H1 (cell line): ENCODE measurements around the gene SLC13A3. TPM values are rescaled to one million over a fixed set of nuclear protein-coding genes. Genes with fewer than 3 reads are reported as not detected.

Experiments
- CTCF ChIA-PET: fragments of 300-600 bp; sonication (Branson Sonifier 250); formaldehyde crosslinking; loops from one replicate; lab custom pipeline; 2021; ENCODE audit not compliant: partially characterized antibody; lab: Charles Lee
- POLR2A ChIA-PET: fragments of 300-600 bp; sonication (Branson Sonifier 250); formaldehyde crosslinking; loops from one replicate; lab custom pipeline; 2021; ENCODE audit warnings: inconsistent platforms; ENCODE audit not compliant: partially characterized antibody; lab: Charles Lee
- DNase-seq, 2 experiments: peaks; one replicate each; pipeline versions ENCODE4 v3.0.0 to v3.0.0-alpha.2; 2010 to 2022; ENCODE audit warnings: low spot score in 2 of 2, low read depth in 1 of 2, mixed read lengths in 1 of 2
- FAIRE-seq: peaks from 2 replicates; lab custom pipeline; 2011; peaks lifted over from hg19 to GRCh38; lab: Jason Lieb, UNC
- H2AFZ ChIP-seq: 2 replicates; pipeline ENCODE4 v1.8.1; 2012; ENCODE audit warnings: low read length, inconsistent platforms
- H2AK5ac ChIP-seq: 2 replicates; pipeline ENCODE4 v1.6.1; 2013; ENCODE audit warnings: low read depth, low read length
- H2BK120ac ChIP-seq: replicated peaks from 2 replicates; pipeline ENCODE3; 2013; ENCODE audit warnings: low read depth, low read length, inconsistent platforms
- H2BK12ac ChIP-seq: 2 replicates; pipeline ENCODE4 v1.6.1; 2013; ENCODE audit warnings: low read depth, low read length
- H2BK15ac ChIP-seq: 2 replicates; pipeline ENCODE4 v1.6.1; 2013; ENCODE audit warnings: low read length
- H2BK20ac ChIP-seq: 2 replicates; pipeline ENCODE4 v1.6.1; 2013; ENCODE audit warnings: low read length
- H2BK5ac ChIP-seq: 2 replicates; pipeline ENCODE4 v1.6.1; 2013; ENCODE audit warnings: low read depth, low read length
- H3K14ac ChIP-seq: 2 replicates; pipeline ENCODE4 v1.6.1; 2013; ENCODE audit warnings: inconsistent platforms; ENCODE audit not compliant: insufficient read length
- H3K18ac ChIP-seq: 2 replicates; pipeline ENCODE4 v1.6.1; 2013; ENCODE audit warnings: low read length; ENCODE audit errors: extremely low read depth
- H3K23ac ChIP-seq: 2 replicates; pipeline ENCODE4 v1.6.1; 2013; ENCODE audit warnings: inconsistent platforms; ENCODE audit not compliant: insufficient read length
- H3K23me2 ChIP-seq: 2 replicates; pipeline ENCODE4 v1.6.1; 2013; ENCODE audit warnings: low read depth, low read length
- H3K27ac ChIP-seq: 2 replicates; pipeline ENCODE4 v1.6.1; 2011; ENCODE audit warnings: low read depth, low read length, inconsistent platforms
- H3K27me3 ChIP-seq, 4 experiments: replicated peaks in 1 of 4; 1 replicate in 1 of 4; 2 replicates in 3 of 4; pipeline versions ENCODE4 v1.6.1 to v1.8.1; 2011 to 2013; ENCODE audit warnings: low read length in 3 of 4, mild to moderate bottlenecking in 3 of 4, inconsistent platforms in 2 of 4, mixed read lengths in 2 of 4, moderate library complexity in 1 of 4; ENCODE audit not compliant: control insufficient read depth in 3 of 4, insufficient read depth in 3 of 4; ENCODE audit errors: extremely low read depth in 1 of 4
- H3K36me3 ChIP-seq, 4 experiments: 2 replicates each; pipeline versions ENCODE4 v1.6.1 to v1.8.1; 2011 to 2013; ENCODE audit warnings: mild to moderate bottlenecking in 4 of 4, low read length in 3 of 4, moderate library complexity in 2 of 4, control low read depth in 1 of 4, inconsistent platforms in 1 of 4; ENCODE audit not compliant: insufficient read depth in 4 of 4, control insufficient read depth in 2 of 4
- H3K4ac ChIP-seq: replicated peaks from 2 replicates; pipeline ENCODE3; 2013; ENCODE audit warnings: low read length, low read depth, mixed read lengths, inconsistent platforms; ENCODE audit not compliant: insufficient read length
- H3K4me1 ChIP-seq, 4 experiments: replicated peaks in 1 of 4; 1 replicate in 1 of 4; 2 replicates in 3 of 4; pipeline versions ENCODE4 v1.6.1 to v1.8.1; 2011 to 2013; ENCODE audit warnings: low read length in 3 of 4, inconsistent platforms in 2 of 4, mixed read lengths in 1 of 4; ENCODE audit not compliant: insufficient read depth in 4 of 4, control insufficient read depth in 3 of 4
- H3K4me2 ChIP-seq, 2 experiments: 2 replicates each; pipeline versions ENCODE4 v1.6.1 to v1.8.1; 2011 to 2013; ENCODE audit warnings: low read depth in 2 of 2, low read length in 2 of 2, control low read depth in 1 of 2, inconsistent platforms in 1 of 2, mild to moderate bottlenecking in 1 of 2; ENCODE audit not compliant: insufficient read depth in 1 of 2
- H3K4me3 ChIP-seq, 4 experiments: fragments of 200-600, 300-600 bp in 1 of 4; sonication (generic), shearing (Covaris generic), sonication (Bioruptor Twin) in 1 of 4; 2 replicates each; pipeline versions ENCODE4 v1.5.1 to v1.8.1; 2011 to 2016; ENCODE audit warnings: low read length in 4 of 4, low read depth in 3 of 4, control low read depth in 2 of 4, inconsistent platforms in 2 of 4, mild to moderate bottlenecking in 2 of 4, mixed read lengths in 1 of 4, moderate library complexity in 1 of 4; ENCODE audit not compliant: insufficient read depth in 2 of 4; ENCODE audit errors: extremely low read depth in 1 of 4
- H3K56ac ChIP-seq: replicated peaks from 2 replicates; pipeline ENCODE3; 2013; ENCODE audit warnings: low read depth, mild to moderate bottlenecking, mixed read lengths, low read length, inconsistent platforms; ENCODE audit not compliant: insufficient read length
- H3K79me1 ChIP-seq: 2 replicates; pipeline ENCODE4 v1.6.1; 2013; ENCODE audit warnings: low read depth, low read length, control low read depth
- H3K79me2 ChIP-seq, 2 experiments: 2 replicates each; pipeline versions ENCODE4 v1.6.1 to v1.8.1; 2012 to 2013; ENCODE audit warnings: low read length in 2 of 2, mild to moderate bottlenecking in 2 of 2, inconsistent platforms in 1 of 2; ENCODE audit not compliant: insufficient read depth in 2 of 2, control insufficient read depth in 1 of 2
- H3K9ac ChIP-seq, 4 experiments: replicated peaks in 1 of 4; 1 replicate in 1 of 4; 2 replicates in 3 of 4; pipeline versions ENCODE4 v1.6.1 to v1.8.1; 2011 to 2013; ENCODE audit warnings: low read depth in 3 of 4, low read length in 3 of 4, control low read depth in 2 of 4, mild to moderate bottlenecking in 2 of 4, moderate library complexity in 2 of 4, inconsistent platforms in 1 of 4; ENCODE audit errors: extremely low read depth in 1 of 4
- H3K9me3 ChIP-seq, 2 experiments: 2 replicates each; pipeline versions ENCODE4 v1.6.1 to v1.8.1; 2012 to 2013; ENCODE audit warnings: mild to moderate bottlenecking in 2 of 2, moderate library complexity in 2 of 2, control low read depth in 1 of 2, inconsistent platforms in 1 of 2, low read depth in 1 of 2, low read length in 1 of 2, mixed read lengths in 1 of 2; ENCODE audit not compliant: insufficient read depth in 2 of 2
- H4K20me1 ChIP-seq, 2 experiments: replicated peaks in 1 of 2; 2 replicates each; pipeline versions ENCODE3 to v1.8.1; 2011 to 2013; ENCODE audit warnings: inconsistent platforms in 2 of 2, low read length in 2 of 2, mild to moderate bottlenecking in 1 of 2; ENCODE audit not compliant: insufficient read depth in 2 of 2, control insufficient read depth in 1 of 2
- H4K5ac ChIP-seq: 2 replicates; pipeline ENCODE4 v1.6.1; 2013; ENCODE audit warnings: low read length, low read depth, mixed read lengths, inconsistent platforms; ENCODE audit not compliant: insufficient read length
- H4K8ac ChIP-seq: 2 replicates; pipeline ENCODE4 v1.8.0; 2013; ENCODE audit warnings: mild to moderate bottlenecking, moderate library complexity, low read length, inconsistent platforms; ENCODE audit not compliant: insufficient read depth; ENCODE audit errors: extremely low read depth
- H4K91ac ChIP-seq: replicated peaks from 2 replicates; pipeline ENCODE3; 2013; ENCODE audit warnings: low read length, mixed read lengths, inconsistent platforms; ENCODE audit not compliant: insufficient read length
- ATF3 ChIP-seq: IDR thresholded peaks from 2 replicates; pipeline ENCODE4 v1.6.1; 2011; ENCODE audit warnings: low read depth, mild to moderate bottlenecking, low read length; ENCODE audit not compliant: insufficient read depth
- BRCA1 ChIP-seq: IDR thresholded peaks from 2 replicates; pipeline ENCODE4 v1.6.1; 2012; ENCODE audit warnings: low read depth, low read length, improper control_type of control experiment
- CEBPB ChIP-seq: IDR thresholded peaks from 2 replicates; pipeline ENCODE4 v1.6.1; 2012; ENCODE audit warnings: low read depth, low read length
- HDAC2 ChIP-seq, 2 experiments: fragments of 300-600 bp in 1 of 2; sonication (generic) in 1 of 2; IDR thresholded peaks; 2 replicates each; pipeline ENCODE4 v1.6.1; 2011 to 2012; ENCODE audit warnings: low read depth in 2 of 2, low read length in 2 of 2, mild to moderate bottlenecking in 2 of 2, moderate library complexity in 2 of 2, borderline replicate concordance in 1 of 2, inconsistent platforms in 1 of 2
- JUND ChIP-seq: IDR thresholded peaks from 2 replicates; pipeline ENCODE4 v1.6.1; 2011; ENCODE audit warnings: mild to moderate bottlenecking, improper control_type of control experiment, low read length
- KDM1A ChIP-seq: fragments of 200-600, 300-600 bp; sonication (generic); IDR thresholded peaks from 2 replicates; pipeline ENCODE4 v1.7.1; 2016; ENCODE audit warnings: mild to moderate bottlenecking, low read length, borderline replicate concordance
- RAD21 ChIP-seq, 2 experiments: IDR thresholded peaks in 1 of 2; conservative IDR thresholded peaks in 1 of 2; 2 replicates each; pipeline ENCODE4 v1.6.1; 2011; ENCODE audit warnings: low read depth in 2 of 2, low read length in 2 of 2, improper control_type of control experiment in 1 of 2, inconsistent platforms in 1 of 2, mild to moderate bottlenecking in 1 of 2, moderate library complexity in 1 of 2
- SIX5 ChIP-seq: IDR thresholded peaks from 2 replicates; pipeline ENCODE4 v1.6.1; 2011; ENCODE audit warnings: mild to moderate bottlenecking, low read depth, low read length
- SP2 ChIP-seq: IDR thresholded peaks from 2 replicates; pipeline ENCODE4 v1.6.1; 2012; ENCODE audit warnings: mild to moderate bottlenecking, low read length, inconsistent platforms
- USF2 ChIP-seq: IDR thresholded peaks from 2 replicates; pipeline ENCODE4 v1.6.1; 2011; ENCODE audit warnings: low read length, improper control_type of control experiment
- WGBS, 2 experiments: shearing (Covaris generic) in 1 of 2; methylation state at CpG; one replicate each; pipeline versions ENCODE4 v1.1.6 to v1.1.7; 2013 to 2015; ENCODE audit warnings: low lambda C conversion rate in 2 of 2, mixed read lengths in 2 of 2, inconsistent platforms in 1 of 2, low coverage in 1 of 2, missing lambda C conversion rate in 1 of 2; ENCODE audit not compliant: insufficient replicate concordance in 2 of 2, insufficient coverage in 1 of 2, insufficient read length in 1 of 2; ENCODE audit errors: extremely low coverage in 1 of 2, missing lambda C conversion rate in 1 of 2; 5-methylcytosine and 5-hydroxymethylcytosine counted together
- polyA plus RNA-seq, 7 experiments: library from polyadenylated mRNA; depleted of rRNA in 3 of 7; stranded (reverse) in 5 of 7; unstranded in 2 of 7; fragments of >200 nt in 5 of 7; fragments of 200-250 nt in 2 of 7; gene quantifications; 1 replicate in 5 of 7; 2 replicates in 1 of 7; 4 replicates in 1 of 7; pipeline versions ENCODE4 v1.2.1 to v1.2.3, GENCODE V29; 2011 to 2013; ENCODE audit warnings: missing spikeins in 2 of 7, mixed read lengths in 2 of 7
- total RNA-seq: library from RNA; stranded (reverse); fragmentation: NEBNext Ultra II Directional; extraction: Animal tissue kit (Norgen Biotek cat#: 25700); gene quantifications from 2 replicates; pipeline ENCODE4 v1.2.1, GENCODE V29; 2021

The SLC13A3 gene
- total and polyA plus RNA-seq, 2 of the 8 experiments (the other 6 are each of a cell fraction or from before 2014, with no cell fraction given): 9.4 to 12.6 TPM

DNA sequence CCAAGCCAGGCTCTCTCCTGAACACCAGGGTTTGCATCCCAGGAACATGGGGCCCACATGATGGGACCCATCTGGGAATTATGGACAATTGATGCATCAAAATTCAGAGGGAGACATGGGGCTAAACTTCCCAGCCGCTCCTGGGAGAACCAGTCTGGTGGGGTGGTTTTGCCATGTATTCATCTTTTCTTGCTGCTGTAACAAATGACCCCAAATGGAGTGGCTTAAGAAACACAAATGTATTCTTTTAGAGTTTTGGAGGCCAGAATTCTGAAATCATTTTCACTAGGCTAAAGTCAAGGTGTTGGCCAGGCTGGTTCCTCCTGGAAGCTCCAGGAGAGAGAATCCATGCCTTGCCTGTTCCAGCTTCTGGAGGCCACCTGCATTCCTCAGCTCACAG is 6.5 kb downstream of the SLC13A3 start:
- no peak overlapping the region for H2BK5ac ChIP-seq

More for the DNA sequence above, 6.5 kb downstream of the SLC13A3 start:
- no peak overlapping the region for H2AK5ac ChIP-seq
- no peak overlapping the region for H3K9ac ChIP-seq
- no peaks in the 10 kb centered on the region for H3K9me3 ChIP-seq
- FAIRE-seq (no peak), DNase-seq (no peak)
- 87% methylated on average over 1 of the region's 1 CpG; no CpG with 5 or more reads in 1 of the 2 experiments for WGBS, 2 experiments
- ChIA-PET POLR2A (interaction anchor here (1.5 to 1.6 kb wide), 2 partner anchors 8 to 36 kb away, joined by 3 to 4 read pairs; no protein-coding TSS in a partner anchor), CTCF (interaction anchor here (1.0 to 2.8 kb wide), 4 partner anchors 11 to 208 kb away, joined by 3 to 10 read pairs (median 5); no protein-coding TSS in a partner anchor)
- H3K56ac ChIP-seq: no peak overlapping the region
- H3K79me1 ChIP-seq: no peaks in the 10 kb centered on the region
- H3K4me1 ChIP-seq: peaks cover 0 to 7% (median 3%) of the 10 kb centered on the region in 4 experiments; a peak in 2 of 7 replicates
- no peak overlapping the region for H3K4me3 ChIP-seq
- no peak overlapping the region for H4K5ac ChIP-seq
- no peak overlapping the region for H3K27ac ChIP-seq
- H3K4ac ChIP-seq: no peak overlapping the region
- H3K4me2 ChIP-seq: no peak overlapping the region
- no peak overlapping the region for H3K14ac ChIP-seq
- H2BK15ac ChIP-seq: no peak overlapping the region
- no peak overlapping the region for H3K18ac ChIP-seq
- H3K23ac ChIP-seq: no peak overlapping the region
- peaks cover 0 to 5% (median 1%) of the 10 kb centered on the region in 4 experiments; a peak in 3 of 7 replicates for H3K27me3 ChIP-seq
- no peak overlapping the region for H4K91ac ChIP-seq
- no peaks in the 10 kb centered on the region for H3K36me3 ChIP-seq
- no peaks in the 10 kb centered on the region for H3K23me2 ChIP-seq
- no peak overlapping the region for H2BK20ac ChIP-seq
- H2BK12ac ChIP-seq: no peak overlapping the region
- H4K20me1 ChIP-seq: peaks cover 0 to 3% of the 10 kb centered on the region in 2 experiments
- TF ChIP-seq HDAC2 (IDR thresholded peaks at IDR 0.05; ENCODE audit: borderline replicate concordance in 1 of 2, low read depth in 2 of 2, low read length in 2 of 2): no peak
- TF ChIP-seq CEBPB: no peak
- TF ChIP-seq BRCA1: no peak
- no peak for TF ChIP-seq ATF3
- TF ChIP-seq KDM1A: no peak
- no peak for TF ChIP-seq SIX5
- no peak for TF ChIP-seq USF2
- no peak for TF ChIP-seq RAD21 (IDR thresholded peaks at IDR 0.05 in 1 of 2, conservative IDR thresholded peaks at IDR 0.05 in 1 of 2; ENCODE audit: low read depth in 2 of 2, low read length in 2 of 2)
- no peak for TF ChIP-seq SP2
- TF ChIP-seq JUND: no peak
- H3K79me2 ChIP-seq: no peaks in the 10 kb centered on the region
- H2AFZ ChIP-seq: no peak overlapping the region
- no peak overlapping the region for H4K8ac ChIP-seq
- no peak overlapping the region for H2BK120ac ChIP-seq
